GM18499 (cell line): ENCODE data around the gene ACTL8.

Experiments
- ATAC-seq: cut with Tn5 transposase; IDR thresholded peaks from one replicate; pipeline ENCODE4 v1.9.1; 2021; ENCODE audit warnings: moderate number of reproducible peaks; ENCODE audit not compliant: insufficient read depth, unreplicated experiment

Gene ACTL8

GRCh38 chr1:17765444-17766411 is 10.6 kb downstream of the ACTL8 start:
- no peak for ATAC-seq

DNA sequence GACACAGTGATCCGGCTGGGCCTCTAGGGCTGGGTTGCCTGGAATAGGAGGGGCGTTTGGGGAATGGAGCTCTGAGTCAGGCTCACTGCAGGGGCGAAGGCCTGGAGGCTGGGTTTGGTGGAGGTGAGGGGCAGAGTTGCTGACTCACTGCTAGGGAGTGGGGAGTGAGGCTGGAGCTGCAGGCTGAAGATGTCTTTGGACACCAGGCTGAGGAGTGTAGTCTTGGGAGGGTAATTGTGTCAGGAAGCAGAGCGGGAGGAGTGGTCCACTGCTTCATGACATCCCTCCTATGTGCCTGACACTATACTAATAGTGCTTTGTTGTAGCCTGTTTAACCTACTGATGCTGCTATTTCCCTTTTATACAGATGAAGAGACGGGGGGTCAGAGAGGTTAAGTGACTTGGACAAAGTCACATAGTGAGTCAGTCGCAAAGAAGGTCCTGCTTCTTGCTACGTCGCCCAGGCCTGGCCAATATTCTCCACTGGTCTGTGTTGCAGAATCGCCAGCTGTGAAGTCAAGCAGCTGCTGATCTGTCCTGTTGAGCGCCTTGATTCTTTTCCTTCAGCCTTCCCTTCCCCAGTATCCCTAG is 13.6 kb downstream of the ACTL8 start:
- ATAC-seq = no peak

DNA sequence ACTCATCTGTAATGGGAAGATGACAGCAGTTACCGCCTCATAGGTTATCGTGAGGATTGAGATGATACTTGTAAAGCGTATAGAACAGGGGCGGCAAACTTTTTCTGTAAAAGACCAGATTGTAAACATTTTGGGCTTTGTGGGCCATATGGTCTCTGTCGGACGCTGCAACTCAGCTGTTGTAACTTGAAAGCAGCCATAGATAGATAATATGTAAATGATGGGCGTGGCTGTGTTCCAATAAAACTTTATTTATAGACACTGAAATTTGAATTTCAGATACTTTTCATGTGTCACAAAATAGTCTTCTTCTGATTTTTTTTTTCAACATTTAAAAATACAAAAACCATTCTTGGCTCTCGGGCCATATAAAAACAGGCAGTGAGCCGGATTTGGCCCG is 15.8 kb downstream of the ACTL8 start:
- no peak for ATAC-seq

DNA sequence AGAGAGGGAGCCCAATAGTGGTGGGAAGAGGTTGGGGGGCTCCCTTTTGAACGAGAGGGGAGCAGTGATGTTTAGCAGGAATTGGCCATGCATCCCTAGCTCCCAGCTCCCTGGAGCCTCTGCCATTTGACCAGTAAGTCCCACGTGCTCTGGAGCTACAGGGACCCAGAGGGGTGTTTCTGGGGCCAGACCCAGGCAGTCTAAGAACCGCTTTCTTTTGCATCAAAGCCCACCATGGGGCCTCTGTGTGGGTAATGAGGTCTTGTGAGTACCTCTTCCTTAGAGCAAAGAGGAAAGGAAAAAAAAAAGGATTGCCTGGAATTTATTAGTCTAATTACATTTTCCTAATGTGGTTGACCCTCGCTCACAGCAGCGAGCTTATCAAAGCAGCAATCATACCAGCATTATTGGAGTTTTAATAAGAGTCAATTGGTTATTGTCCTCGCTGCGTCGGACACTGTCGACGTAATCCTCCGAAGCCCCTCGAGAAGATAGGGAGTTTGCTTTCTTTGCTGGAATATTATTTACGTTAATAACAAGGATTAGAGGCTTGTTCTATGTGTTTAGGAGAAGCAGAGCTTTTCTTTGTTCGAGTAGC is 17.6 kb downstream of the ACTL8 start:
- no peak for ATAC-seq

DNA sequence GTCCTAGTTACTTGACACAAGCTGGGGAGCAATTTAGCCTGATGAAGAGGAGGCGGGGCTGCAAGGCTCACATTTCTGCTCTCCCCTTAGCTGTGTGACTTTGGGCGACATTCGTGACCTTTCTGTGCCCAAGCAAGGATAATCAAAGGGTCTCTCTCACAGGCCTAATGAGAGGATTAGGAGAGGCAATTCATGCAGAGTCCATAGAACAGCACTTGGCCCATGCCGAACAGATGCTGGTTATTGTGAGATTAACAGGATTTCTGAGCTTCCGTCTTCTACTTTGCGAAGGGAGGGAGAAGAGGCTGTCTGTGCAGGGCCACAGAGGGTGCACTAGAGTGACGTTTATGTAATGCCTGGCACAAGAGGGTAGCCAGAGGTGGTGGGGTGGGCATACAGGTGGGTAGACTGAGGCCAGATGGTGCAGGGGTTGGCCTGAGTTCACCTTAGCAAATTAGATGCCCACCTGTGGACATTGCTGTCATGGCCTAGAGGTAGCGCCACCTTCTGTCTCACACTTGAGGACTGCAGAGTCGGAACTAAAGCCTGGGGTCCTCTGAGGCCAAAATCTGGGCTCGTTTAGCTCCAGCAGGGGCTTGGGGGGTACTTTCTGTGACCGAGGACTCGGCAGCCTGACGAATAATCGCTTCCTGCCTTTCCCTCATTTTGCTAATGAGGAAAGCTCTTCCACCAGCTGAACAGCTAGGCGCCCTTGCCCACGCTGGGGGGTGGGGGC is 18.6 kb downstream of the ACTL8 start:
- ATAC-seq = no peak

- ATAC-seq = no peak
These were observed 19.3 kb downstream of the ACTL8 start for GRCh38 chr1:17774452-17774851.

GRCh38 chr1:17775796-17776195 is 20.7 kb downstream of the ACTL8 start:
- ATAC-seq = no peak

DNA sequence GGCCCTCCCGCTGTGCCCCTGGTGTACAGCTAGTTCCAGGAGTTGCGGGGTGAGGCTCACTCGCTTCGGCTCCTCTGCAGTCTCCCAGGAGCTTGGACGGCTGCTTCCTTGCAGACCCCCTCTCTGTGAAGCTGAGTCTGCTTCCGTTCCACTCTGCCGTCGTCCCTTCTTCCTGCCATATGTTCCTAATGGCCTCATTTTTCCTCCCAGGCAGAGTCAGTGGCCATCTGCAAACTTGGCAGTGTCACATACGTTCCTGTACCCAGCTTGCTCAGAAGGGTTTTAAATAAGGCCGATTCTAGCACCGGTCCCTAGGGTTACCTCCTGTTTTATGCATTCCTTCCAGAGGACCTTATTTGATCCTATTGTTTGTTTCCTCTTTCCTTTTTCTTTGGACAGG is 21.3 kb downstream of the ACTL8 start:
- ATAC-seq = no peak

DNA sequence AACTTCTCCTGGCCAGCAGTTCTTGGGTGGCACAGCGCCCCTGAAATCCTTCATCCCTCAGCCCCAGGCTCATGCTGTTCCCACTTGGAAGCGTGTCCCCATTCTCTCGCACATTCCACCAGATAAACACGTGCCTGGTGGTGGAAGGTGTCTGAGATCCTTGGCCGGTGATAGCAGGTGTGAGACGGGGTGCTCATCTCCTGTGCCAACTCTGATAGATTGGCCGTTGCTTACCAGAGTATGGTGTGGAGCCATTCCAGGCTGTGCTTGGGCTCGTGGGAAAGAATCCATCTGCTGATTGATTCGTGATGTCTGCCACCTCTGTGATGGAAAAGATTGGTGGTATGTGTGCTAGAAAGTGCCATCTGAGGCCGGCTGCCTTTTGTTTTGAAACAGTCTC is 22.2 kb downstream of the ACTL8 start:
- no peak for ATAC-seq

GRCh38 chr1:17777818-17778217 is 22.7 kb downstream of the ACTL8 start:
- ATAC-seq = no peak

DNA sequence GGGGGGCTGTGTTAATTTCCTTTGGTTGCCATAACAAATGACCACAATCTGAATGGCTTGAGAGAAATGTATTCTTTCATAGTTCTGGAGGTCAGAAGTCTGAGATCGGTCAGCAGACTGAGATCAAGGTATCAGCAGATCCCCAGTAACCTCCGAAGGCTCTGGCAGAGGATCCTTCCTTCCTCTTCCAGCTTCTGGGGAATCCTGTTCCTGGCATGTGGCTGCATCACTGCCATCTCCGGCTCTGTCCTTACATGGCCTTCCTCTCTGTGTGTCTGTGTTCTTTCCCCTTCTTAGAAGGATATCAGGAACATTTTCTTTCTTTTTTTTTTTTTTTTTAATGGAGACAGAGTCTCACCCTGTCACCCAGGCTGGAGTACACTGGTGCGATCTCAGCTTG is 25.8 kb downstream of the ACTL8 start:
- no peak for ATAC-seq

DNA sequence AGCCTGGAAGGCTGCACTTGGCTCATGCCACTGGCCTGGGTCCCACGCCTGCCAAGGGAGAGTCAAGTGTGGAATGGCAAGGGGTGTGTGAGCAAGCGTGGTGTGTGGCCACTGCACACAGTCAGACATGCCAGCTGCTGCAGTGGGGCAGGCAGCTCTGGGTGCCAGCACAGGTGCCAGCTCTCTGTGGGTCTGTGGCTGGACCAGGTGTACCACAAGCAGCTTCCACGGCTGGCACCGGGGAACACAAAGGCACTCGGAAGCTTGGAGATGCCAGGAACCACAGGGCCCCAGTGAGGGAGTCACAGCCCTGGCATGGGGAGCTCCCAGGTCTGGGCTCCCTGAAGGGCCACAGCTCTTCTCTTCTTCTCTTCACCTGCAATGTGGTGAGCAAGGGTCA is 34.8 kb downstream of the ACTL8 start:
- no peak for ATAC-seq

GRCh38 chr1:17790383-17791054 is 35.4 kb downstream of the ACTL8 start:
- ATAC-seq = no peak

DNA sequence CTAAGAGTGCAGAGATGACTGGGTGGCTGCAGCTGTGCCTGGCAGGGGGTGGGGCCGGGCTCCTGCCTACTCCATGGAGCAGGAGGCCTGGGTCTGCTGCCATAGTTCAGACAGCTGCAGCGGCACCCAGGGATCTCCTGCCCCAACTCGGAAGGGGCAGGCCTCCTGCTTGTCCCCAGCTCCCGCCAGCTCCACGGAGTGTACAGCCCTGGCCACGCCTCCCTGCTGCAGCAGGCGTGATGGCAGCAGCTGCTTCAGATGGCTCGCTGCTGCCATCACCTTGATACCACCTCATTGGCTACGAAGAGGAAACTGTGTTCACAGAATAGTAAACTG is 35.9 kb downstream of the ACTL8 start:
- ATAC-seq = no peak

DNA sequence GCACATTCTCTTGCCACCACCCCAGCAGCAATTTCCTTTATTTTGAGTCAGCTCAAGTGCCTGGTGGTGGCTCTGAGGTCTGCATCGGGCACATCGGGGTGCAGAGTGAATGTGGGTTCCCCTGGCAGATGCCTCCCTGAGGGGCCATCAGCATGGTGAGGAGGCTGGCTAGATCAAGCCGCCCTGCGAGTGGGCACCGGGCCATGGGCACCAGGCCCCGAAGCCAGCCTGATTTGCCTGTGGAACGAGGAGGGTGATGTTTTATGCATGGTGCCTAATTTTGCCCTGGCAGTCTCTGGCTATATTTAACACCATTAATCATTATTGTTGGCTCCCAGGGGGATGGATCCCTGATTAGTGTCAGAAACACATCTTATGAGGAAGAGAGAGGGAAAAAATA is 36.3 kb downstream of the ACTL8 start:
- no peak for ATAC-seq

DNA sequence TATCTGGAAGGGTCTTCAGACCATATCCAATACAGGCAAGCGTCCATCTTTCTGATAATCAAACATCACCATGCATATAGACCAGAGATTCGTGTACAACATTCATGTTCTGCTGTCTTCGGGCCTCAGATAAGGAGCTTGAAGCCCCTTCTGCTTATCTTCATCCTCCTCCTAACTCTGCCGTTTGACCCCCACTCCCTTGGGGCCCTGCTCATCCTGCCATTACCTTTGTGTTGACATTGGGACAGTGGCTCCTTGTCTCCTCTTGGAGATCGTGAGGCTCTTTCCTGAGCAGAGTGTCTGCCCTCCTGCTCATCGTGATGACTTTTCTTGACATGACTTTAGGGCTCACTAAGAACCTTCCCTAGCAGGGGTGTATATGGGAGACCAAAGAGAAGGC is 37.3 kb downstream of the ACTL8 start:
- no peak for ATAC-seq

DNA sequence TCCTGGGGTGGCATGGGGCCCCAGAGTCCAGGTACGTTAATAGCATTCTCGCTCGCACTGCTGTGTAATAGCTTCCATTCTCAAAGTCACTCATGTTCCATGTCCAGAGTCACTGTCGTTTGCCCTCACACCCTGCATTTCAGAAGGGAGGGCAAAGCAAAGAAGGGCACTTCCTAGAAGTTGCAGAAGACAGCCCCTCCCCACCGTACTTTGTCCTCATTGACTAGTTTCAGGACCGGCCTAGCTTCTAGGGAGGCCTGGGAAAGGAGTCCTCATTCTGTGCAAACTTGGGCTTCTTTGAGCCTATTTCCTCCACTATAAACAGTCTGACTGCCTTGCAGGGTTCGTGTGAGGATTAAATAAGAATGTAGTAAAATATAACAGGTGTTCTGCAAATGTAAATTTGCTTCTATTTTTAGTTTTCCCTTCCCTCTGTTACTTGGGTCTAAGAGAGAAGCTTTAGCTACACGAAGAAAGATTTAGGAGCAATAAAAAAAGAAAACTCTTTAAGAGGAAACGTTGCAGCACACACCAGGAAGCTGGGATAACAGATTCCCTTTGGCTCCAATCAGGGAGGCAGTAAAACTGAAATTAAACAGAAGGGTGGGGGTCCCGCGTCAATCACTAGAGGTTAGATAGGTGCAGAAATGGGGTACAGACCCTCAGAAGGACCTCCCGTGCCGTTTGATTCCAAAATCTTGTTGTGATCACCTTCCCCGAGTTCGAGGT is 40.1 kb downstream of the ACTL8 start:
- no peak for ATAC-seq

DNA sequence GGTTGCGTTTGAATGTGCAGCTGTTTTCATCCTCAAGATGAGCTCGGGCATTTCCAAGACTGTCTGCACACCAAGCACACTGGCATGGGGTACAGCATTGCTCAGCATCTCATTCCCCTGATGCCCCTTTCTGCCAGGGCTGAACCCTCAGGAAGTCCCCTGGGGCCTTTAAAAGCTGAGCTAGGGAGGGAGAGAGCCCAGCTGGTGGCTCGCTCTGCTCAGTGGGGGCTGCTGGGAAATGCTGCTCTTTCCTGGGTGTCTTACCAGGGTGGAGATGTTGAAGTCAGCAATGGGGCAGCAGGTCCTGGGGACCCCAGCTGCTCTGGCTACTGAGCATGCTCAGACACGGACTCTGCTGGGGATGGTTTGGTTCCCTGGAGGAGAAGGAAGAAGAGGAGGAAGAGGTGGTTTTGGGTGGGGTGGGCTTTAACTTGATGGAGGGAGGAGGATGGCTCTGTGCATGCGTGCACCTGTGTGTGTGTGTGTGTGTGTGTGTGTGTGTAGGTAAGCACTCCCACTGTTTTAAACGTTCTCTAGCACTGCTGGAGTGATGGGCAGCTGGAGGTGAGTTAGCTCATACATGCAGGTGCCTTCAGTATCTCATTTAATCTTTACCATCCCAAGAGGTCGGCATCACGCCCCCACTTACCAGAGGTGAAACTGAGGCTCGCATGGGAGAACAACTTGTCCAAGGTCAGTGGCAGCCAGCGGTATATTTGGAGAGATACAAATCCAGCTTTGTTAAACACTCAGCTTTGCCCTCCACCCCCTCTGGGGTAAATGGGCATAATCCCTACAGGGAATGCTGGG is 40.9 kb downstream of the ACTL8 start:
- no peak for ATAC-seq

DNA sequence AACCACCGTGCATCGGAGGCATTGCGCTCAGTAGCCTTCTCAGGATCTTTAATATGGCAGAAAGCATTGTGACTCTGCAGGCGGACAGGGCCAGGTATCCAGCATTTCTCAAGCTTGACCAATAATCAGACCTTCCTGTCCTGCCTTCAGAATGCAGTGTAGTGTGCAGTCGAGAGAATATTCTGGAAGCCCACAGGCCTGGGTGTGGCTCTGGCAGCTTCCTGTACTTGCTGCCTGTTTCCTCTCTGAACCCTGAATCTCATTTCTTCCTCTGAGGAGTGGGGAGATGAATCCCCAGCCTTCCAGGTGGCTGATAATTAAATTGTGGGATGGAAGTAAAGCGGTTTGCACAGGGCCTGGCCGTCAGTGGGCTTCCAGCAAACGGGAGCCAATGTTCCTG is 42.3 kb downstream of the ACTL8 start:
- no peak for ATAC-seq
